ENCODE results near the gene CTDSPL.

- TF ChIP-seq CTCF (IDR thresholded peaks at IDR 0.05; ENCODE audit: poor library complexity) (no peak), EZH2 (IDR thresholded peaks at IDR 0.05; ENCODE audit: borderline replicate concordance) (no peak), EZH2phosphoT487 (IDR thresholded peaks at IDR 0.05; ENCODE audit: low read depth, severe bottlenecking, unreplicated experiment) (no peak)
Measured at GRCh38 chr3:37864904-37865303, 3.2 kb downstream of the CTDSPL start.
